RWPE2 (cell line): ENCODE results near the gene ABHD10.

ENCODE experiments used
- ATAC-seq: fragments of 200-7000 bp; cut with Tn5 transposase; 3 replicates; pipeline ENCODE4 v1.9.1; 2021; ENCODE audit warnings: low read depth
- DNase-seq: peaks from one replicate; pipeline ENCODE4 v3.0.0-alpha.2; 2020; ENCODE audit warnings: low spot score
- H3K27ac ChIP-seq: fragments of 450-650 bp; 2 replicates; pipeline ENCODE4 v1.5.1; 2017; ENCODE audit warnings: mild to moderate bottlenecking; ENCODE audit not compliant: poor library complexity, severe bottlenecking
- H3K27me3 ChIP-seq: fragments of 250-450 bp; sonication (Bioruptor Pico); 2 replicates; pipeline ENCODE4 v1.5.1; 2021; ENCODE audit warnings: mild to moderate bottlenecking, moderate library complexity; ENCODE audit not compliant: insufficient read depth, poor library complexity, severe bottlenecking
- H3K36me3 ChIP-seq: fragments of 250-450 bp; sonication (Bioruptor Pico); 2 replicates; pipeline ENCODE4 v1.5.1; 2020; ENCODE audit warnings: low read depth, mild to moderate bottlenecking, moderate library complexity
- H3K4me1 ChIP-seq: fragments of 250-450 bp; sonication (Bioruptor Pico); 2 replicates; pipeline ENCODE4 v1.5.1; 2021; ENCODE audit warnings: mild to moderate bottlenecking, moderate library complexity; ENCODE audit not compliant: insufficient read depth, poor library complexity, severe bottlenecking
- H3K4me3 ChIP-seq: fragments of 250-450 bp; sonication (Bioruptor Pico); 2 replicates; pipeline ENCODE4 v1.5.1; 2021; ENCODE audit warnings: mild to moderate bottlenecking, moderate library complexity; ENCODE audit not compliant: severe bottlenecking
- H3K9me3 ChIP-seq: fragments of 250-450 bp; sonication (Bioruptor Pico); 2 replicates; pipeline ENCODE4 v1.5.1; 2021; ENCODE audit warnings: mild to moderate bottlenecking, moderate library complexity; ENCODE audit not compliant: severe bottlenecking
- CTCF ChIP-seq: fragments of 450-650 bp; IDR thresholded peaks from one replicate; pipeline ENCODE4 v1.5.1; 2017; ENCODE audit warnings: mild to moderate bottlenecking, moderate library complexity; ENCODE audit not compliant: poor library complexity, severe bottlenecking

Gene ABHD10

DNA sequence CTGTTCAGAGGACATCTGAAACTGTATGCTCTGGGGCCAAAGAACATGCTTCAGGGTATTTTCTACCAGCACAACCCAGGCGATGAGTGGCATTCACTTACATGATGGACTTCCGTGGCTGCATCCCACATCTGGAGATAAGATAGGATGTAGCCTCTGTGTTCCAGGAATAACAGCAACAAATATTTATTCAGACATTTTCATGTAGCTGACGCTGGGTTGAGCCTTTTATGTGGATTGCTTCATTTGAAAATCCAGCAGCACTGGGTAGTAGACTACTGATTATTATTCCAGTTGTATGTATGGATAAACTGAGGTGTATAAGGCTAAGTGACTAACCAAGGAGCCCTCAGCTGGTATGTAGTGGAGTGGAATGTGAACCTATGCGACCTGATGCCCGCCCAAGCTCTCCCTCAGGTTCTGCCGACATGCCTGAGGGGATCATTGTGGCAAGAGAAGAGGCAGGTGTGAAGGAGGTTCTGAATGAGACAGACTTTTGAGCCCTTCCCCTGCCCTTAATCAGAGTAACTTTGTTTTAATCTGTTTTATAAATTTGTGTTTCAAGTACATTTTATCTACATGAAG is 25.9 kb upstream of the ABHD10 start:
- H3K27ac ChIP-seq: no peak overlapping the region
- no peak for TF ChIP-seq CTCF
- no peak overlapping the region for H3K4me3 ChIP-seq
- H3K4me1 ChIP-seq: no peaks in the 10 kb centered on the region
- H3K27me3 ChIP-seq: no peaks in the 10 kb centered on the region
- DNase-seq (no peak), ATAC-seq (no peak)
- H3K9me3 ChIP-seq: no peaks in the 10 kb centered on the region
- H3K36me3 ChIP-seq: peaks cover 99% of the 10 kb centered on the region

GRCh38 chr3:111954228-111954990 is 24.4 kb upstream of the ABHD10 start:
- Histone ChIP-seq H3K4me1 (no peaks in the 10 kb centered on the region), H3K27ac (no peak overlapping the region), H3K4me3 (no peak overlapping the region), H3K27me3 (no peaks in the 10 kb centered on the region), H3K36me3 (peaks cover 95% of the 10 kb centered on the region), H3K9me3 (no peaks in the 10 kb centered on the region)
- no peak for TF ChIP-seq CTCF
- no peak for ATAC-seq
- no peak for DNase-seq

GRCh38 chr3:111955876-111956275 is 22.9 kb upstream of the ABHD10 start:
- H3K27ac ChIP-seq: no peak overlapping the region
- H3K4me3 ChIP-seq: no peak overlapping the region
- no peak for TF ChIP-seq CTCF
- no peaks in the 10 kb centered on the region for H3K27me3 ChIP-seq
- ATAC-seq (no peak), DNase-seq (no peak)
- H3K4me1 ChIP-seq: no peaks in the 10 kb centered on the region
- peaks cover 97% of the 10 kb centered on the region for H3K36me3 ChIP-seq
- H3K9me3 ChIP-seq: no peaks in the 10 kb centered on the region

- no peak for TF ChIP-seq CTCF
- Histone ChIP-seq H3K9me3 (no peaks in the 10 kb centered on the region), H3K27me3 (no peaks in the 10 kb centered on the region), H3K4me1 (no peaks in the 10 kb centered on the region), H3K4me3 (no peak overlapping the region), H3K36me3 (peaks cover 97% of the 10 kb centered on the region), H3K27ac (no peak overlapping the region)
- ATAC-seq (no peak), DNase-seq (no peak)
Measured at GRCh38 chr3:111956449-111956848, 22.4 kb upstream of the ABHD10 start.
